ENCODE results near the gene LRRC51. TPM values are rescaled to one million over a fixed set of nuclear protein-coding genes. Genes with fewer than 3 reads are reported as not detected.

The LRRC51 gene
- total RNA-seq, 1 donor from 2014 or later = 5.8 TPM

GRCh38 chr11:72102946-72103753 lies 22.5 kb downstream of the LRRC51 start, which contains the start of gene LAMTOR1:
Gene LAMTOR1 (minus strand): TSS chr11:72103297. CDS start chr11:72103224, 73 bp downstream.
- H3K4me3 Mint-ChIP-seq (ENCODE audit: unreplicated experiment) = peak within 1 kb of the TSS; percentile 93

GRCh38 chr11:72103754-72104167 lies 23.1 kb downstream of the LRRC51 start:
- DNase-seq (ENCODE audit: low spot score) = no peak
- Mint-ChIP-seq H3K9me3 (ENCODE audit: unreplicated experiment) (no peaks in the 10 kb centered on the region), H3K36me3 (ENCODE audit: low read depth, unreplicated experiment) (peaks cover 22% of the 10 kb centered on the region), H3K27ac (ENCODE audit: unreplicated experiment) (peak overlapping the region; percentile 98), H3K4me3 (ENCODE audit: unreplicated experiment) (peak overlapping the region; percentile 93), H3K27me3 (ENCODE audit: unreplicated experiment) (peaks cover 30% of the 10 kb centered on the region), H3K4me1 (ENCODE audit: unreplicated experiment) (peaks cover 38% of the 10 kb centered on the region)
- TF ChIP-seq CTCF (IDR thresholded peaks at IDR 0.05; ENCODE audit: unreplicated experiment) = peak; percentile 63

More at GRCh38 chr11:72102946-72103753, 22.5 kb downstream of the LRRC51 start, which contains the start of gene LAMTOR1:
- Mint-ChIP-seq H3K36me3 (ENCODE audit: low read depth, unreplicated experiment) (peaks cover 28% of the 10 kb centered on the region), H3K9me3 (ENCODE audit: unreplicated experiment) (no peaks in the 10 kb centered on the region), H3K27me3 (ENCODE audit: unreplicated experiment) (peaks cover 30% of the 10 kb centered on the region), H3K4me1 (ENCODE audit: unreplicated experiment) (peaks cover 39% of the 10 kb centered on the region), H3K27ac (ENCODE audit: unreplicated experiment) (peak within 1 kb of the TSS; percentile 98)
- DNase-seq (ENCODE audit: low spot score) = peak; percentile 97
- TF ChIP-seq CTCF (IDR thresholded peaks at IDR 0.05; ENCODE audit: unreplicated experiment) = peak; percentile 82

GRCh38 chr11:72105888-72106287 lies 25.2 kb downstream of the LRRC51 start, which contains the start of gene TOMT:
Gene TOMT (plus strand): TSS chr11:72105924. CDS start chr11:72105952, 28 bp downstream.
- Mint-ChIP-seq H3K9me3 (ENCODE audit: unreplicated experiment) (no peaks in the 10 kb centered on the region), H3K27ac (ENCODE audit: unreplicated experiment) (peak within 1 kb of the TSS; percentile 52), H3K4me1 (ENCODE audit: unreplicated experiment) (peaks cover 28% of the 10 kb centered on the region), H3K27me3 (ENCODE audit: unreplicated experiment) (peaks cover 27% of the 10 kb centered on the region), H3K36me3 (ENCODE audit: low read depth, unreplicated experiment) (peaks cover 24% of the 10 kb centered on the region), H3K4me3 (ENCODE audit: unreplicated experiment) (peak within 1 kb of the TSS; percentile 31)
- TF ChIP-seq CTCF (IDR thresholded peaks at IDR 0.05; ENCODE audit: unreplicated experiment) = no peak
- no peak for DNase-seq (ENCODE audit: low spot score)

- peaks cover 20% of the 10 kb centered on the region for H3K27me3 Mint-ChIP-seq (ENCODE audit: unreplicated experiment)
- peak overlapping the region; percentile 96 for H3K4me3 Mint-ChIP-seq (ENCODE audit: unreplicated experiment)
- peaks cover 7% of the 10 kb centered on the region for H3K4me1 Mint-ChIP-seq (ENCODE audit: unreplicated experiment)
- no peaks in the 10 kb centered on the region for H3K9me3 Mint-ChIP-seq (ENCODE audit: unreplicated experiment)
- H3K27ac Mint-ChIP-seq (ENCODE audit: unreplicated experiment) = peak overlapping the region; percentile 100
- peaks cover 19% of the 10 kb centered on the region for H3K36me3 Mint-ChIP-seq (ENCODE audit: low read depth, unreplicated experiment)
- TF ChIP-seq CTCF (IDR thresholded peaks at IDR 0.05; ENCODE audit: unreplicated experiment) = no peak
- DNase-seq (ENCODE audit: low spot score) = no peak
Observed at GRCh38 chr11:72111300-72112142, 30.9 kb downstream of the LRRC51 start.

All from endothelial cell (in vitro differentiated cells).